Measurements from ENCODE around the gene SHISA9. TPM values are rescaled to one million over a fixed set of nuclear protein-coding genes. Genes with fewer than 3 reads are reported as not detected.

Gene SHISA9
- polyA plus RNA-seq, 1 of the 3 experiments (the other 2 are of a cell fraction) = 0.02 TPM

DNA sequence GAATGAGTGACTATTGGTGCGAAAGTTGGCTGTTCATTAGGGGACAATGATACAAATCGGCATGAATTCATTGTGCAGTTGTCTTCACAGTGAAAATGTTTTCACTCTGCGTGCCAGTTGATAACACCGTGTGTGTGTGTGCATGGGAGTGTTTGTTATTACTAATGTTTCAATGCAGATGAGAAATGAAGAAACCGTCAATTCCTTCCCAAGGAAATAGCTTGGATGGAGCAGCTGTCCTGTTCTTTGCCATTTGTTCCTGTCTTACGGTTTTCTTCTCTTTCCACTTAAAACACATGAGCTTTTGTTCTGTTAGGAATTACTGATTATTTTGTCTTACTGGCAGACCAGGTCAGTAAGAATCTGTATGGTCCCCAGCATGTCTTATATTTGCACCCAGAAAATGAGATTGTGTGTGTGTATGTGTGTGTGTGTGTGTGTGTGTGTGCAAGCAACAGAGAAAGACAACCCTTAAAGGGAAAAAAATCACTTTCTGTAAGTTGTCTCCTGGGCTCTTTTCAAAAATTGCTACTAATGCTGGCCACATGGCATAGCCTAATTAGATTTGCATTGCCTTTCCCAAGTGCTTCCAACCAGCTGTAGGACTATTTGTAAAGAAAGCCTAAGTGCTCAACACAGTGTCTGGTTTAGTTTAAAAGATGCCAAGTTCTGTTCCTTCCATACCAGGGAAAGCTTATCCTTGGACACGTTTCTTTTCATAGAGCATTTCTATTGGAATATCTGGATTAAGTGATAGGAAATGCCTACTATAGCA is 23.8 kb downstream of the SHISA9 start:
- H2AFZ ChIP-seq (ENCODE audit: low read depth) = no peak overlapping the region
- 32% methylated on average over 7 of the region's 7 CpGs for WGBS (ENCODE audit: low lambda C conversion rate)
- H3K4me3 ChIP-seq (ENCODE audit: low read depth in 2 of 2, low read length in 1 of 2) = no peak overlapping the region
- ChIA-PET CTCF (interaction anchor here (0.5 kb wide), 1 partner anchor 183 kb away, joined by 3 read pairs; no protein-coding TSS in a partner anchor), POLR2A (no interaction called here)
- no peaks in the 10 kb centered on the region for H3K36me3 ChIP-seq (replicated peaks in 1 of 2; ENCODE audit: control insufficient read depth in 1 of 2, insufficient read depth in 2 of 2, low read length in 1 of 2)
- H3K27me3 ChIP-seq (ENCODE audit: insufficient read depth) = no peaks in the 10 kb centered on the region
- H3K9ac ChIP-seq = no peak overlapping the region
- H3K4me1 ChIP-seq (ENCODE audit: control insufficient read depth in 1 of 2, insufficient read depth in 2 of 2, low read depth in 1 of 2, low read length in 1 of 2) = no peaks in the 10 kb centered on the region
- H3K9me3 ChIP-seq = no peaks in the 10 kb centered on the region
- H4K20me1 ChIP-seq (ENCODE audit: insufficient read depth) = no peaks in the 10 kb centered on the region
- H3K79me2 ChIP-seq (ENCODE audit: insufficient read depth) = no peaks in the 10 kb centered on the region
- no peak overlapping the region for H3K27ac ChIP-seq (ENCODE audit: low read depth in 2 of 2, low read length in 1 of 2)
- TF ChIP-seq, protein P1, sequence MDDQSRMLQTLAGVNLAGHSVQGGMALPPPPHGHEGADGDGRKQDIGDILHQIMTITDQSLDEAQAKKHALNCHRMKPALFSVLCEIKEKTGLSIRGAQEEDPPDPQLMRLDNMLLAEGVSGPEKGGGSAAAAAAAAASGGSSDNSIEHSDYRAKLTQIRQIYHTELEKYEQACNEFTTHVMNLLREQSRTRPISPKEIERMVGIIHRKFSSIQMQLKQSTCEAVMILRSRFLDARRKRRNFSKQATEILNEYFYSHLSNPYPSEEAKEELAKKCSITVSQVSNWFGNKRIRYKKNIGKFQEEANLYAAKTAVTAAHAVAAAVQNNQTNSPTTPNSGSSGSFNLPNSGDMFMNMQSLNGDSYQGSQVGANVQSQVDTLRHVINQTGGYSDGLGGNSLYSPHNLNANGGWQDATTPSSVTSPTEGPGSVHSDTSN (IDR thresholded peaks at IDR 0.05) = no peak
- TF ChIP-seq RAD21 (IDR thresholded peaks at IDR 0.05; ENCODE audit: low read length) (no peak), SMC3 (IDR thresholded peaks at IDR 0.05; ENCODE audit: low read depth, low read length) (no peak), NRF1 (IDR thresholded peaks at IDR 0.05; ENCODE audit: low read depth, low read length) (no peak), RCOR1 (IDR thresholded peaks at IDR 0.05; ENCODE audit: low read length) (no peak), MXI1 (IDR thresholded peaks at IDR 0.05; ENCODE audit: low read depth, low read length) (no peak), SIN3A (IDR thresholded peaks at IDR 0.05; ENCODE audit: borderline replicate concordance, low read depth, low read length) (no peak), GATA2 (CRISPR knock-in tag; IDR thresholded peaks at IDR 0.05) (no peak), RFX5 (IDR thresholded peaks at IDR 0.05; ENCODE audit: low read length) (no peak), TEAD4 (IDR thresholded peaks at IDR 0.05; ENCODE audit: borderline replicate concordance, insufficient read depth) (no peak), JUND (IDR thresholded peaks at IDR 0.05) (no peak), ELF1 (IDR thresholded peaks at IDR 0.05) (no peak), YY1 (IDR thresholded peaks at IDR 0.05; ENCODE audit: low read depth) (no peak), GABPA (IDR thresholded peaks at IDR 0.05; ENCODE audit: low read depth) (no peak), TAF1 (IDR thresholded peaks at IDR 0.05; ENCODE audit: borderline replicate concordance, low read depth, low read length) (no peak)
- TF ChIP-seq, protein P2, sequence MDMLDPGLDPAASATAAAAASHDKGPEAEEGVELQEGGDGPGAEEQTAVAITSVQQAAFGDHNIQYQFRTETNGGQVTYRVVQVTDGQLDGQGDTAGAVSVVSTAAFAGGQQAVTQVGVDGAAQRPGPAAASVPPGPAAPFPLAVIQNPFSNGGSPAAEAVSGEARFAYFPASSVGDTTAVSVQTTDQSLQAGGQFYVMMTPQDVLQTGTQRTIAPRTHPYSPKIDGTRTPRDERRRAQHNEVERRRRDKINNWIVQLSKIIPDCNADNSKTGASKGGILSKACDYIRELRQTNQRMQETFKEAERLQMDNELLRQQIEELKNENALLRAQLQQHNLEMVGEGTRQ (IDR thresholded peaks at IDR 0.05; ENCODE audit: borderline replicate concordance, low read depth, low read length) = no peak
- TF ChIP-seq, protein P3, sequence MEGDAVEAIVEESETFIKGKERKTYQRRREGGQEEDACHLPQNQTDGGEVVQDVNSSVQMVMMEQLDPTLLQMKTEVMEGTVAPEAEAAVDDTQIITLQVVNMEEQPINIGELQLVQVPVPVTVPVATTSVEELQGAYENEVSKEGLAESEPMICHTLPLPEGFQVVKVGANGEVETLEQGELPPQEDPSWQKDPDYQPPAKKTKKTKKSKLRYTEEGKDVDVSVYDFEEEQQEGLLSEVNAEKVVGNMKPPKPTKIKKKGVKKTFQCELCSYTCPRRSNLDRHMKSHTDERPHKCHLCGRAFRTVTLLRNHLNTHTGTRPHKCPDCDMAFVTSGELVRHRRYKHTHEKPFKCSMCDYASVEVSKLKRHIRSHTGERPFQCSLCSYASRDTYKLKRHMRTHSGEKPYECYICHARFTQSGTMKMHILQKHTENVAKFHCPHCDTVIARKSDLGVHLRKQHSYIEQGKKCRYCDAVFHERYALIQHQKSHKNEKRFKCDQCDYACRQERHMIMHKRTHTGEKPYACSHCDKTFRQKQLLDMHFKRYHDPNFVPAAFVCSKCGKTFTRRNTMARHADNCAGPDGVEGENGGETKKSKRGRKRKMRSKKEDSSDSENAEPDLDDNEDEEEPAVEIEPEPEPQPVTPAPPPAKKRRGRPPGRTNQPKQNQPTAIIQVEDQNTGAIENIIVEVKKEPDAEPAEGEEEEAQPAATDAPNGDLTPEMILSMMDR (IDR thresholded peaks at IDR 0.05) = no peak
- TF ChIP-seq, protein P4, sequence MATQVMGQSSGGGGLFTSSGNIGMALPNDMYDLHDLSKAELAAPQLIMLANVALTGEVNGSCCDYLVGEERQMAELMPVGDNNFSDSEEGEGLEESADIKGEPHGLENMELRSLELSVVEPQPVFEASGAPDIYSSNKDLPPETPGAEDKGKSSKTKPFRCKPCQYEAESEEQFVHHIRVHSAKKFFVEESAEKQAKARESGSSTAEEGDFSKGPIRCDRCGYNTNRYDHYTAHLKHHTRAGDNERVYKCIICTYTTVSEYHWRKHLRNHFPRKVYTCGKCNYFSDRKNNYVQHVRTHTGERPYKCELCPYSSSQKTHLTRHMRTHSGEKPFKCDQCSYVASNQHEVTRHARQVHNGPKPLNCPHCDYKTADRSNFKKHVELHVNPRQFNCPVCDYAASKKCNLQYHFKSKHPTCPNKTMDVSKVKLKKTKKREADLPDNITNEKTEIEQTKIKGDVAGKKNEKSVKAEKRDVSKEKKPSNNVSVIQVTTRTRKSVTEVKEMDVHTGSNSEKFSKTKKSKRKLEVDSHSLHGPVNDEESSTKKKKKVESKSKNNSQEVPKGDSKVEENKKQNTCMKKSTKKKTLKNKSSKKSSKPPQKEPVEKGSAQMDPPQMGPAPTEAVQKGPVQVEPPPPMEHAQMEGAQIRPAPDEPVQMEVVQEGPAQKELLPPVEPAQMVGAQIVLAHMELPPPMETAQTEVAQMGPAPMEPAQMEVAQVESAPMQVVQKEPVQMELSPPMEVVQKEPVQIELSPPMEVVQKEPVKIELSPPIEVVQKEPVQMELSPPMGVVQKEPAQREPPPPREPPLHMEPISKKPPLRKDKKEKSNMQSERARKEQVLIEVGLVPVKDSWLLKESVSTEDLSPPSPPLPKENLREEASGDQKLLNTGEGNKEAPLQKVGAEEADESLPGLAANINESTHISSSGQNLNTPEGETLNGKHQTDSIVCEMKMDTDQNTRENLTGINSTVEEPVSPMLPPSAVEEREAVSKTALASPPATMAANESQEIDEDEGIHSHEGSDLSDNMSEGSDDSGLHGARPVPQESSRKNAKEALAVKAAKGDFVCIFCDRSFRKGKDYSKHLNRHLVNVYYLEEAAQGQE (IDR thresholded peaks at IDR 0.05; ENCODE audit: low read depth, low read length) = no peak
- TF ChIP-seq, protein P5, sequence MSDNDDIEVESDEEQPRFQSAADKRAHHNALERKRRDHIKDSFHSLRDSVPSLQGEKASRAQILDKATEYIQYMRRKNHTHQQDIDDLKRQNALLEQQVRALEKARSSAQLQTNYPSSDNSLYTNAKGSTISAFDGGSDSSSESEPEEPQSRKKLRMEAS (IDR thresholded peaks at IDR 0.05; ENCODE audit: low read depth) = no peak
- TF ChIP-seq, protein P6, sequence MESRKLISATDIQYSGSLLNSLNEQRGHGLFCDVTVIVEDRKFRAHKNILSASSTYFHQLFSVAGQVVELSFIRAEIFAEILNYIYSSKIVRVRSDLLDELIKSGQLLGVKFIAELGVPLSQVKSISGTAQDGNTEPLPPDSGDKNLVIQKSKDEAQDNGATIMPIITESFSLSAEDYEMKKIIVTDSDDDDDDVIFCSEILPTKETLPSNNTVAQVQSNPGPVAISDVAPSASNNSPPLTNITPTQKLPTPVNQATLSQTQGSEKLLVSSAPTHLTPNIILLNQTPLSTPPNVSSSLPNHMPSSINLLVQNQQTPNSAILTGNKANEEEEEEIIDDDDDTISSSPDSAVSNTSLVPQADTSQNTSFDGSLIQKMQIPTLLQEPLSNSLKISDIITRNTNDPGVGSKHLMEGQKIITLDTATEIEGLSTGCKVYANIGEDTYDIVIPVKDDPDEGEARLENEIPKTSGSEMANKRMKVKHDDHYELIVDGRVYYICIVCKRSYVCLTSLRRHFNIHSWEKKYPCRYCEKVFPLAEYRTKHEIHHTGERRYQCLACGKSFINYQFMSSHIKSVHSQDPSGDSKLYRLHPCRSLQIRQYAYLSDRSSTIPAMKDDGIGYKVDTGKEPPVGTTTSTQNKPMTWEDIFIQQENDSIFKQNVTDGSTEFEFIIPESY (IDR thresholded peaks at IDR 0.05; ENCODE audit: borderline replicate concordance, low read depth) = no peak
- no peak for DNase-seq
- H3F3A ChIP-seq (replicated peaks; ENCODE audit: insufficient read depth) = no peaks in the 10 kb centered on the region
- no peaks in the 10 kb centered on the region for H3K9me2 ChIP-seq
- no peak overlapping the region for H3K4me2 ChIP-seq

All from SK-N-SH (cell line).